ENCODE measurements around the gene WIPI1. TPM values are rescaled to one million over a fixed set of nuclear protein-coding genes. Genes with fewer than 3 reads are reported as not detected.

Gene WIPI1
- total RNA-seq, 1 experiment from 2014 or later: 20.2 TPM

DNA sequence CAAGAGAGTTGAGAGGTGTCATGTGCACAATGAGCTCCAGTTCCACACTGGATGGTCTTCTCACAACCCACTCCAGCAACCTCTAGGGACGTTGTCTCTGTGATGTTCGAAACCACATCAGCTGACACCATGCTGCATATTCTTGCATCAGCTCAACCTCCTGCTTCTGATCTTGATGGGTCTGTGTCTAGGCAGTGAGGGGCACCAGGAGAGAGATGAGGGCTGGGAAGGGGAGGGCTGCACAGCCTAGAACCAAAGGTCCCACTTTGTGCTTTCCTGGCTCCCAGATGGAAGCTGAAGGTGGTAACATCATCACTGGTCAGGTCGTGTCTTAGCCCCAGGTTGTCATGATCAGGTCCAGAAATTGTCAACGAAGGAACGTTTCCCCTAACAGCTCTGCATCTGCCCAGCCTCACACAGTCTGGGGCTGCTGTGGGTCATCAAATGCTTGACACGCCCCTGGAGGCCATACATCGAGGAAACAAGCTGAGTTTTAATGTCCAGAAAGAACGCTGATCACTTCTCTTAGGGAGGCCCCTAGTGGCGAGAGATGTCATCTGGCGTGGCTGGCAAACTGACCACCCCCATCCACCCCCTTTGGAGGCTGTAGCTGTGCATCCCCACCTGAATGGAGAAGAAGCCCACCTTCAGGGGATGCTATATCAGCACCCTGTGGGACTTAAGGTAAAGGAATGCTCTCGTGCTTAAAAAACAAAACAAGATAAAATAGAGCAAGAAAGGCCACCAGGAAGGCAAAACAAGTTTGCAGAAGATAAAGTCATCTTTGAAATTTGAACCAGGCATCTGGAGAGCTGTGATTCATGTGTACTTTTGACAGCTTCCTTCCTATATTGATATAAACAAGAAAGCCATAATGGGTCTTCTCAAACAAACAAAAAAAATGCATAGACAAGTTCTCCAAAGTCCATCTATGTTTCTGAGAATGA is 58.3 kb downstream of the WIPI1 start:
- peak; percentile 99 for TF ChIP-seq CTCF (conservative IDR thresholded peaks at IDR 0.05; ENCODE audit: low read depth, low read length)
- TF ChIP-seq EZH2phosphoT487 (IDR thresholded peaks at IDR 0.05; ENCODE audit: borderline replicate concordance, low read length): no peak
- no peak for TF ChIP-seq EZH2 (IDR thresholded peaks at IDR 0.05; ENCODE audit: low read length, unreplicated experiment)
- no TSS peak for BruUV-seq (replicated peaks)
- Histone ChIP-seq H3K9me3 (ENCODE audit: low read length) (no peaks in the 10 kb centered on the region), H3K36me3 (ENCODE audit: low read depth, low read length) (no peaks in the 10 kb centered on the region), H3K27me3 (ENCODE audit: low read length) (no peaks in the 10 kb centered on the region), H3K4me3 (ENCODE audit: low read length) (no peak overlapping the region), H3K9me2 (replicated peaks; ENCODE audit: low read length) (no peaks in the 10 kb centered on the region), H3K4me2 (ENCODE audit: low read length) (peak overlapping the region; percentile 23), H3K27ac (ENCODE audit: low read length) (peak overlapping the region; percentile 6; the same call in 1 of the 2 replicates), H3K9ac (ENCODE audit: low read length) (peak overlapping the region; percentile 13; the same call in 1 of the 2 replicates), H2AFZ (ENCODE audit: low read length) (peak overlapping the region; percentile 17; the same call in 1 of the 2 replicates), H4K20me1 (ENCODE audit: low read length) (no peaks in the 10 kb centered on the region), H3K4me1 (ENCODE audit: insufficient read depth, low read length) (peaks cover 5% of the 10 kb centered on the region; the same call in 1 of the 2 replicates), H3F3A (ENCODE audit: low read length, unreplicated experiment) (no peaks in the 10 kb centered on the region), H3K79me2 (ENCODE audit: low read length) (no peaks in the 10 kb centered on the region)
- CTCF ChIA-PET: interaction anchor here (0.5 to 1.3 kb wide), 17 partner anchors 13 to 236 kb away, joined by 3 to 15 read pairs (median 4); no protein-coding TSS in a partner anchor
- DNase-seq (peak; percentile 89), ATAC-seq (peak; percentile 98)
- intact Hi-C loops (cut with micrococcal nuclease): loop anchor here (1.0 kb wide), 1 partner anchor 136 kb away; no protein-coding TSS in a partner anchor
- POLR2A ChIA-PET (ENCODE audit: unreplicated experiment): no interaction called here

- Histone ChIP-seq H3K4me1 (ENCODE audit: insufficient read depth, low read length) (peaks cover 5% of the 10 kb centered on the region; the same call in 1 of the 2 replicates), H3K27ac (ENCODE audit: low read length) (no peak overlapping the region), H3K9ac (ENCODE audit: low read length) (no peak overlapping the region), H3K79me2 (ENCODE audit: low read length) (no peaks in the 10 kb centered on the region), H3K9me2 (replicated peaks; ENCODE audit: low read length) (no peaks in the 10 kb centered on the region), H3K27me3 (ENCODE audit: low read length) (no peaks in the 10 kb centered on the region), H3F3A (ENCODE audit: low read length, unreplicated experiment) (no peaks in the 10 kb centered on the region), H2AFZ (ENCODE audit: low read length) (no peak overlapping the region), H4K20me1 (ENCODE audit: low read length) (no peaks in the 10 kb centered on the region), H3K9me3 (ENCODE audit: low read length) (no peaks in the 10 kb centered on the region), H3K4me2 (ENCODE audit: low read length) (no peak overlapping the region), H3K36me3 (ENCODE audit: low read depth, low read length) (no peaks in the 10 kb centered on the region), H3K4me3 (ENCODE audit: low read length) (no peak overlapping the region)
- ATAC-seq (no peak), DNase-seq (no peak)
- TF ChIP-seq EZH2 (IDR thresholded peaks at IDR 0.05; ENCODE audit: low read length, unreplicated experiment) (no peak), CTCF (conservative IDR thresholded peaks at IDR 0.05; ENCODE audit: low read depth, low read length) (no peak), EZH2phosphoT487 (IDR thresholded peaks at IDR 0.05; ENCODE audit: borderline replicate concordance, low read length) (no peak)
- intact Hi-C loops (cut with micrococcal nuclease): no loop called here
- ChIA-PET CTCF (no interaction called here), POLR2A (ENCODE audit: unreplicated experiment) (no interaction called here)
- no TSS peak for BruUV-seq (replicated peaks)
Measured at GRCh38 chr17:68397108-68397536, 60.2 kb downstream of the WIPI1 start.

Measured in PC-3 (cell line).